ENCODE data around the gene CBLB. TPM values are rescaled to one million over a fixed set of nuclear protein-coding genes. Genes with fewer than 3 reads are reported as not detected.

Gene CBLB
- polyA plus RNA-seq, 2 of the 4 experiments (the other 2 are of a cell fraction) = 6.8 to 16.2 TPM

DNA sequence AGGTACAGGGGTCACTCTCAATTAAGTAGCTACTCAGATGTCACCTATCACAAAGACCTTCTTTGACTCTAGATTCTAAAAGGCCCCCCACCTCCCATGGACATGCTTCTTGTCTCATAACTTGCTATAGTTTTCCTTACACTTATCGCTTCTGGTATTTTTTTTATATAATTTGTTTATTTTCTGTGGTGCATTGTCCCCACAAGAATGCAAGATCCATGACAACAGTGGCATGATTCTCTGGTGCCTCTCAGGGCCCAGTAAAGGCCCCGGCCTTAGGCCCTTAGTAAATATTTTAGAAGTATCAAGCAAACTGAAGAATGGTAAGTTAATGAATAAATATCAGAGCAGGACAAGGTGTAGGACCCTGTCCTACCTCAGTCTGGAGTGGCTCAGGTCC, 248.6 kb downstream of the CBLB start:
- Histone ChIP-seq H3K4me1 (no peaks in the 10 kb centered on the region), H3K4me2 (no peak overlapping the region), H3K4me3 (no peak overlapping the region), H3K9me3 (no peaks in the 10 kb centered on the region), H3K27ac (no peak overlapping the region)
- DNase-seq (ENCODE audit: low read depth in 1 of 2, low spot score in 1 of 2) = no peak
- POLR2A ChIA-PET = no interaction called here
- no peak for ATAC-seq
- CTCF ChIA-PET = no interaction called here
- 68% methylated on average over 2 of the region's 2 CpGs for WGBS (ENCODE audit: missing lambda C conversion rate)
- TF ChIP-seq FOSB (CRISPR knock-in tag; IDR thresholded peaks at IDR 0.05) = no peak
- no peak for TF ChIP-seq RAD21 (conservative IDR thresholded peaks at IDR 0.05 in 1 of 2, IDR thresholded peaks at IDR 0.05 in 1 of 2)
- TF ChIP-seq ZNF302 (CRISPR knock-in tag; IDR thresholded peaks at IDR 0.05) = no peak
- TF ChIP-seq GATA3 (IDR thresholded peaks at IDR 0.05; ENCODE audit: borderline replicate concordance) = no peak
- no peak for TF ChIP-seq CHD2 (IDR thresholded peaks at IDR 0.05; ENCODE audit: low read length, partially characterized antibody)
- no peak for TF ChIP-seq HOXA7 (CRISPR knock-in tag; IDR thresholded peaks at IDR 0.05)
- TF ChIP-seq, protein P1, sequence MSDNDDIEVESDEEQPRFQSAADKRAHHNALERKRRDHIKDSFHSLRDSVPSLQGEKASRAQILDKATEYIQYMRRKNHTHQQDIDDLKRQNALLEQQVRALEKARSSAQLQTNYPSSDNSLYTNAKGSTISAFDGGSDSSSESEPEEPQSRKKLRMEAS (IDR thresholded peaks at IDR 0.05) = no peak
- no peak for TF ChIP-seq PHF8 (IDR thresholded peaks at IDR 0.05; ENCODE audit: borderline replicate concordance, low read depth)
- TF ChIP-seq, protein P2, sequence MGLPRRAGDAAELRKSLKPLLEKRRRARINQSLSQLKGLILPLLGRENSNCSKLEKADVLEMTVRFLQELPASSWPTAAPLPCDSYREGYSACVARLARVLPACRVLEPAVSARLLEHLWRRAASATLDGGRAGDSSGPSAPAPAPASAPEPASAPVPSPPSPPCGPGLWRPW (IDR thresholded peaks at IDR 0.05) = no peak
- no peak for TF ChIP-seq HOXB5 (CRISPR knock-in tag; IDR thresholded peaks at IDR 0.05)
- FAIRE-seq = no peak

- TF ChIP-seq FOSL2 (IDR thresholded peaks at IDR 0.05) (no peak), FOSL2 (CRISPR knock-in tag; IDR thresholded peaks at IDR 0.05) (no peak), ZNF302 (CRISPR knock-in tag; IDR thresholded peaks at IDR 0.05) (no peak), FOSB (CRISPR knock-in tag; IDR thresholded peaks at IDR 0.05) (no peak), USF2 (IDR thresholded peaks at IDR 0.05) (no peak), MAFK (IDR thresholded peaks at IDR 0.05; ENCODE audit: partially characterized antibody) (no peak), HMGXB4 (CRISPR knock-in tag; IDR thresholded peaks at IDR 0.05; ENCODE audit: borderline replicate concordance) (no peak), CBX2 (IDR thresholded peaks at IDR 0.05; ENCODE audit: borderline replicate concordance, low read depth) (no peak), KDM5A (IDR thresholded peaks at IDR 0.05) (no peak), JUNB (IDR thresholded peaks at IDR 0.05) (no peak), PHF8 (IDR thresholded peaks at IDR 0.05; ENCODE audit: borderline replicate concordance, low read depth) (no peak), NR3C1 (IDR thresholded peaks at IDR 0.05) (no peak)
- no peaks in the 10 kb centered on the region for H3K4me1 ChIP-seq
- H3K9me3 ChIP-seq = no peaks in the 10 kb centered on the region
- CTCF ChIA-PET = no interaction called here
- no peak for FAIRE-seq
- H3K27ac ChIP-seq = no peak overlapping the region
- H3K4me2 ChIP-seq = no peak overlapping the region
- no peak for ATAC-seq
- POLR2A ChIA-PET = no interaction called here
- DNase-seq (ENCODE audit: low read depth in 1 of 2, low spot score in 1 of 2) = no peak
- 76% methylated on average over 2 of the region's 2 CpGs for WGBS (ENCODE audit: missing lambda C conversion rate)
- H3K4me3 ChIP-seq = no peak overlapping the region
Observed at GRCh38 chr3:105619651-105620050, 249.2 kb downstream of the CBLB start.

- Histone ChIP-seq H3K4me1 (no peaks in the 10 kb centered on the region), H3K4me2 (no peak overlapping the region), H3K9me3 (no peaks in the 10 kb centered on the region), H3K4me3 (no peak overlapping the region), H3K27ac (no peak overlapping the region)
- no peak for DNase-seq (ENCODE audit: low read depth in 1 of 2, low spot score in 1 of 2)
- ChIA-PET CTCF (interaction anchor here (0.6 kb wide), 1 partner anchor 1113 kb away, joined by 3 read pairs; no protein-coding TSS in a partner anchor), POLR2A (no interaction called here)
- no peak for ATAC-seq
- FAIRE-seq = no peak
- TF ChIP-seq CHD2 (IDR thresholded peaks at IDR 0.05; ENCODE audit: low read length, partially characterized antibody) (no peak), NPAS2 (CRISPR knock-in tag; IDR thresholded peaks at IDR 0.05; ENCODE audit: borderline replicate concordance) (no peak), JUN (IDR thresholded peaks at IDR 0.05) (no peak), MAZ (IDR thresholded peaks at IDR 0.05; ENCODE audit: borderline replicate concordance, low read depth, low read length) (no peak), EHMT2 (IDR thresholded peaks at IDR 0.05; ENCODE audit: low read depth) (no peak), USF2 (IDR thresholded peaks at IDR 0.05) (no peak), MYC (IDR thresholded peaks at IDR 0.05; ENCODE audit: borderline replicate concordance, low read length) (no peak), TP53 (CRISPR knock-in tag; IDR thresholded peaks at IDR 0.05) (no peak), FOSL2 (IDR thresholded peaks at IDR 0.05) (no peak), FOSL2 (CRISPR knock-in tag; IDR thresholded peaks at IDR 0.05) (no peak), RCOR1 (IDR thresholded peaks at IDR 0.05; ENCODE audit: low read depth, low read length) (no peak), HOXA7 (CRISPR knock-in tag; IDR thresholded peaks at IDR 0.05) (no peak), SMC3 (IDR thresholded peaks at IDR 0.05) (no peak), ZC3H11A (IDR thresholded peaks at IDR 0.05) (no peak)
- WGBS (ENCODE audit: missing lambda C conversion rate) = 82% methylated on average over 5 of the region's 5 CpGs
Observed at GRCh38 chr3:105618556-105618955, 250.3 kb downstream of the CBLB start.

Data from A549 (cell line).